ENCODE results near the gene DTNBP1. TPM values are rescaled to one million over a fixed set of nuclear protein-coding genes. Genes with fewer than 3 reads are reported as not detected.

The DTNBP1 gene
- total RNA-seq, 4 donors from 2014 or later, result 5.2 to 14.7 (median 7.5) TPM

DNA sequence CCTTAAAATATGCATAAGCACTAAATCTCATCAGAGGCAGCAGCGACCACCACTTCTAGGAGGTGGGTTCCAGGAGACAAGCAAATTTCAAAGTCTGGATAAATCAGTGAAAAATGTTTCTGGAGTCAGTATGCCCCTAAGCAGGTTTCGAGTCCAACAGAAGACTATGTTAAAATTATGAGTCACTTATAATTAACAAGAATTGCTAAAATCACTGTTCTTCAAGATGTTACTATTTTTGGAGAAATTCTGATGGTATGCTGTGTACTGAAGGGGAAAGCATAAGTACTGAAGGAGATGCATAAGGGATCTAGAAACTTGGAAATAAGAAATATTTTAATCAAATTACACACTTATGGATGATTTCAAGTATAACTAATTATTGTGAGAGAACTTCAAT, 58.0 kb downstream of the DTNBP1 start:
- no peak overlapping the region for H3K4me3 ChIP-seq
- H3K9me3 ChIP-seq, result no peaks in the 10 kb centered on the region
- peaks cover 0 to 5% (median 0%) of the 10 kb centered on the region in 3 donors for H3K4me1 ChIP-seq
- WGBS, 2 donors, result 82 to 83% methylated on average over 2 of the region's 2 CpGs
- no peak overlapping the region for H3K27ac ChIP-seq
- intact Hi-C loops (cut with DNase I), result no loop called here
- H3K27me3 ChIP-seq, result no peaks in the 10 kb centered on the region
- H3K36me3 ChIP-seq, result peaks cover 0 to 19% (median 0%) of the 10 kb centered on the region in 3 donors
- TF ChIP-seq, protein P1, sequence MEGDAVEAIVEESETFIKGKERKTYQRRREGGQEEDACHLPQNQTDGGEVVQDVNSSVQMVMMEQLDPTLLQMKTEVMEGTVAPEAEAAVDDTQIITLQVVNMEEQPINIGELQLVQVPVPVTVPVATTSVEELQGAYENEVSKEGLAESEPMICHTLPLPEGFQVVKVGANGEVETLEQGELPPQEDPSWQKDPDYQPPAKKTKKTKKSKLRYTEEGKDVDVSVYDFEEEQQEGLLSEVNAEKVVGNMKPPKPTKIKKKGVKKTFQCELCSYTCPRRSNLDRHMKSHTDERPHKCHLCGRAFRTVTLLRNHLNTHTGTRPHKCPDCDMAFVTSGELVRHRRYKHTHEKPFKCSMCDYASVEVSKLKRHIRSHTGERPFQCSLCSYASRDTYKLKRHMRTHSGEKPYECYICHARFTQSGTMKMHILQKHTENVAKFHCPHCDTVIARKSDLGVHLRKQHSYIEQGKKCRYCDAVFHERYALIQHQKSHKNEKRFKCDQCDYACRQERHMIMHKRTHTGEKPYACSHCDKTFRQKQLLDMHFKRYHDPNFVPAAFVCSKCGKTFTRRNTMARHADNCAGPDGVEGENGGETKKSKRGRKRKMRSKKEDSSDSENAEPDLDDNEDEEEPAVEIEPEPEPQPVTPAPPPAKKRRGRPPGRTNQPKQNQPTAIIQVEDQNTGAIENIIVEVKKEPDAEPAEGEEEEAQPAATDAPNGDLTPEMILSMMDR (IDR thresholded peaks at IDR 0.05), result no peak
- no peak for TF ChIP-seq POLR2A (IDR thresholded peaks at IDR 0.05)
- DNase-seq, result no peak

DNA sequence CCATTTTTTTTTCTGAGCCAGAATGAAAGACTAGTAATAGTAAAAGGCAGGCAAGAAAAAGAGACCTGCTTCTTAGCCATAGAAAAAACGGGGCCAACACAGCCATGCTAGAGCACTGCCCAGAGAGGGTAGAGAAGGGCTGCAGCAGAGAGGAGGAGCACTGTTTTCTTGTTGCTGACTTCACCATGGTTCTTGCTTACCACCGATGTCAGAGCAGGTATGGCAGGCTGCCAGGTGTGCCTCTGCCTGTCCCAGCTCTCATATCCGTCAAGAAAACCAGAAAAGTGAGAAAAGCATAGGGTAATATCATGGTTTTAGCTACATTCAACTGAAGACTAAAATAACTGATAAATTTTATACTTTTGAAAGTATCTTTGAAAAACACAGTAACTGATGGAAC, 60.7 kb downstream of the DTNBP1 start:
- DNase-seq, result no peak
- H3K27ac ChIP-seq, result no peak overlapping the region
- no peaks in the 10 kb centered on the region for H3K27me3 ChIP-seq
- WGBS, 2 donors, result 48 to 72% methylated on average over 3 of the region's 3 CpGs
- no peaks in the 10 kb centered on the region for H3K9me3 ChIP-seq
- no peak for TF ChIP-seq POLR2A (IDR thresholded peaks at IDR 0.05)
- TF ChIP-seq, protein P1 (IDR thresholded peaks at IDR 0.05), result no peak
- H3K4me1 ChIP-seq, result no peaks in the 10 kb centered on the region
- intact Hi-C loops (cut with DNase I), result no loop called here
- H3K36me3 ChIP-seq, result peaks cover 0 to 10% (median 0%) of the 10 kb centered on the region in 3 donors
- no peak overlapping the region for H3K4me3 ChIP-seq

DNA sequence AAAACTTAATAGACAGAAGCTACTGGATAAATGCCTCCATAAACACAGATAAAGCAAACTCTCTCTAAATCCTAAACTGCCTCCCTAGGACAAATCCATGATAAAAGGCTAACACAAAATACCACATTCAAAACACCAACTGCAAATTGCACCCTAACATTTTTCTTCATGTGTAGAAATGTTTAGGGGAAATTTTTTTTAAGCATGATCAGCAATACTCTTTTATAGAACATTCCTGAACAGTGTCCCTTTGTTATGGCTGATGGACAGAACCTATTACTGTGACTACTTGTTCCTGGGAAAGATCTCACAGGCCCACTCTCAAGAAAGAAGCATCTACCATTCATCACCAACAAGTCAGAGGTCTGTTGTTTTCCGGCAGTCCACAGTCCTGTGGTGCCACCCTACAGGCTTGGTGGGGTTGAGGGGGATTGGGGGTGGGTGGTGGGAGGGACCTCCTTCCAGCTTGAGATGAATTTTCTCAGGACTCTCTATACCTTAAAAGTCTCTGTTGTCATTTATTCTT, 64.5 kb downstream of the DTNBP1 start:
- intact Hi-C loops (cut with DNase I), result no loop called here
- peaks cover 0 to 6% (median 0%) of the 10 kb centered on the region in 3 donors for H3K36me3 ChIP-seq
- H3K9me3 ChIP-seq, result no peaks in the 10 kb centered on the region
- no peak overlapping the region for H3K4me3 ChIP-seq
- H3K4me1 ChIP-seq, result peaks cover 0 to 19% (median 3%) of the 10 kb centered on the region in 3 donors
- TF ChIP-seq, protein P1 (IDR thresholded peaks at IDR 0.05), result no peak
- no peak for TF ChIP-seq POLR2A (IDR thresholded peaks at IDR 0.05)
- H3K27me3 ChIP-seq, result no peaks in the 10 kb centered on the region
- H3K27ac ChIP-seq, result no peak overlapping the region
- no peak for DNase-seq
- WGBS, 2 donors, result 100% methylated on average over 1 of the region's 1 CpG

DNA sequence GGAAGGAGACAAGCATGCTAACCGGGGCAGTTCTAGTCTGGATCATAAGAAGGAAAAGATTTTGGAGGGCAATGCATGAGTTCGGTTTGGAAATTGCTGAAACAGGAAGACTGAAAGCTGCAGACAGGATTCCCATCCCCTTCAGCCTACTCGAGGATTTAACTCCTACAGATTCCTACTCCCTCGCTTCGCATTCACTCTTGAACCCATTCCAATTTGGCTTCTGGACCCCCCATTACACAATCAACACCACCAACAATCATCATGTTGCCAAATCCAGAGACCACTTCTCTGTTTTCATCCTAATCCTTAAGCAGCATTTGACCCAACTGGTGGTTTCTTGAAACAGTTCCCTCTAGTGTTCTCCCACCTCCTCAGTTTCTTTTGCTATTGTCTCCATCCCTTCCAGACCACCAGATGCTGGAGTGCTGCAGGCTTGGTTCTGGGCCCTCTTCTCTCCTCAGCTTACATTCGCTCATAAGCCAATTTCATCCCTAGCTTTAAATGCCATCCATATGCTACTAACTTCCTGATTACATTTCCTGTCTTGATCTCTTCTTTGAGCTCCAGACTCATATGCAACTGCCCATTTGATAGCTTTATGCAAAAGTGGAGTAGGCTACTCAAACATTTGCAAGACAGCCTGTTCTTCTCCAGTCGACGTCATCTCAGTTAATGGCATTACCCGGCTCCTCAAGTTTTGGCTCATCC, 66.5 kb downstream of the DTNBP1 start:
- Histone ChIP-seq H3K4me1 (peaks cover 0 to 19% (median 3%) of the 10 kb centered on the region in 3 donors), H3K9me3 (no peaks in the 10 kb centered on the region), H3K4me3 (no peak overlapping the region), H3K27ac (no peak overlapping the region), H3K36me3 (peaks cover 0 to 6% (median 0%) of the 10 kb centered on the region in 3 donors), H3K27me3 (no peaks in the 10 kb centered on the region)
- DNase-seq, result no peak
- TF ChIP-seq, protein P1 (IDR thresholded peaks at IDR 0.05), result no peak
- TF ChIP-seq POLR2A (IDR thresholded peaks at IDR 0.05), result no peak
- WGBS, 2 donors, result 79 to 88% methylated on average over 9 of the region's 9 CpGs
- intact Hi-C loops (cut with DNase I), result no loop called here

DNA sequence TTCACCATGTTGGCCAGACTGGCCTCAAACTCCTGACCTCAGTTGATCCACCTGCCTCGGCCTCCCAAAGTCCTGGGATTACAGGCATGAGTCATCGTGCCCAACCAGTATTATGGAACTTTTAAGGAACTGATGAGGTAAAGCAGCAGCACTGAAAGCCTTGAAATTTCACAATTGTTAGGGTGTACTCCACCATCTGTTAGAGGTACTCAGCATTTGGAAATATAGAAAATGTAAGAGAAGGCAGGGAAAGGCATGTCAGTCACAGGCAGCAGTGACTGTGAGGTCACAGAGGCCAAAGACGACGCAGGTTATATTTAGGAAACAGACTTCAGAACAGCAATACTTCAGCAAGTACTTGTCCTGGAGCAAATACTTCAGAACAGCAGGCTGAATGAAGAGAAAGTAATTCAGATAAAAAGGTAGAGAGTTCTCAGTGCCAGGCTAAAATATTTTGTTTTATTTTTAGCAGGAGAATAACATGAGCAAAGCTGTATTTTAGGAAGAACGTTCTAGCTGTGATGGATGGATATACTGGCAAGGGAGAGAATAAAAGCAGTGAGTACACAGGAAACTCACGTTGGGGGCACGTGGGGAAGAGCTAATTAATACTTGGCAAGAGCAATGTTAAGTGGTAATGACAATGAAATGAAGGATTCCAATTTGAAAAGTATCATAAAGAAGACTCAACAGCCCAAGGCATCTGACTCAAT, 67.2 kb downstream of the DTNBP1 start:
- WGBS, 2 donors, result 50 to 54% methylated on average over 5 to 7 of the region's 7 CpGs
- TF ChIP-seq, protein P1 (IDR thresholded peaks at IDR 0.05), result no peak
- no peak for TF ChIP-seq POLR2A (IDR thresholded peaks at IDR 0.05)
- Histone ChIP-seq H3K36me3 (peaks cover 0 to 4% (median 0%) of the 10 kb centered on the region in 3 donors), H3K4me3 (no peak overlapping the region), H3K27ac (no peak overlapping the region), H3K9me3 (no peaks in the 10 kb centered on the region), H3K4me1 (peaks cover 0 to 19% (median 3%) of the 10 kb centered on the region in 3 donors), H3K27me3 (no peaks in the 10 kb centered on the region)
- no peak for DNase-seq
- intact Hi-C loops (cut with DNase I), result no loop called here

All from esophagus squamous epithelium (tissue), 5 donors.